GM12864 (cell line): ENCODE measurements around the gene ENPP3.

Source experiments
- DNase-seq: peaks from one replicate; pipeline ENCODE4 v3.0.0-alpha.2; 2011; ENCODE audit warnings: low read depth
- H3K4me3 ChIP-seq: 2 replicates; pipeline ENCODE4 v1.5.1; 2011; ENCODE audit warnings: mild to moderate bottlenecking, low read depth, low read length, control low read depth
- TF ChIP-seq, protein P1 (sequence below): IDR thresholded peaks from 2 replicates; pipeline ENCODE4 v1.5.1; 2011; ENCODE audit warnings: low read depth, mild to moderate bottlenecking, moderate library complexity, low read length, control low read depth, inconsistent platforms; ENCODE audit errors: missing control alignments

The ENPP3 gene

DNA sequence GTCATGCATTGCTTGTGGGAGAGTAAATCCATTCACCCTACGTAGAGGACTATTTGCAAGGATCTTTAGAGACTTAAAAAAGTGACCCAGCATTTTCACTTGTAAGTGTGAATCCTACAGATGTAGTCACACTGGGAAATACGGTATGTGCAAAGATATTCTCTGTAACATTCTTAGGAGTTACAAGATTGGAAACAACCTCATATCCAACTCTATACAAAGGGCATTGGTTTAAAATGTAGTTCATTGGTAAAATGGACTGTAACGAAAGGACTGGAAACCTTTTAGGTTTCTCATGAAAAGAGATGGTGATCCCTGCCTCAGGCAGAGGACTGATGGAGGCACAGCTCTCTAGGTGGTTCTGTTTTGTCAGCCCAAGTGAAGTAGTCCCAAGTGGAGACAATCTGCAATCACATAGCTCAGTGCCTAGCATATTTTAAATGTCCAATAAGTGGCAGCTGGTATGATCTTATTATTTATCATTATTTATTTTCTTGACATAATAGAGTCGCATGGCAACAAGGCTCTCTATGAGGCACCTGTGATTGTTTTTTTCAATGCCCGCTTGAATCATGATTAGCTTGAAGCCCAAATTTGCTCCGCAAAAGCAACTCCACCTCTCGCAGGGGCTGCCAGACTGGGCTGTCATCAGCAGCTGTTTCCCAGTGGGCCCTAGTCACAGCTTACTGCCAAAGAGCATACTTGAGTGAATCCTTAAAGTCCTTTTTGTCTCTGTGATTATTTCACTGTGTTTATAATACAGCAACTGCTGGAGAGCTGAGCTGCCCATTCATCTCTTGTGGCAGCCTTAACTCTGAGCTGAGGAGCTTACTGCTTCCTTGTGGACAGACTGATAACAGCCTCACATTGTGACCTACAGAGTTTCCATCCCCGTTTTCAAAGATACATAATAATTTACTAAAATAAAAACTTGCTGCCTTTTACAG, 150.9 kb downstream of the ENPP3 start:
- no peak overlapping the region for H3K4me3 ChIP-seq
- DNase-seq = no peak
- TF ChIP-seq, protein P1, sequence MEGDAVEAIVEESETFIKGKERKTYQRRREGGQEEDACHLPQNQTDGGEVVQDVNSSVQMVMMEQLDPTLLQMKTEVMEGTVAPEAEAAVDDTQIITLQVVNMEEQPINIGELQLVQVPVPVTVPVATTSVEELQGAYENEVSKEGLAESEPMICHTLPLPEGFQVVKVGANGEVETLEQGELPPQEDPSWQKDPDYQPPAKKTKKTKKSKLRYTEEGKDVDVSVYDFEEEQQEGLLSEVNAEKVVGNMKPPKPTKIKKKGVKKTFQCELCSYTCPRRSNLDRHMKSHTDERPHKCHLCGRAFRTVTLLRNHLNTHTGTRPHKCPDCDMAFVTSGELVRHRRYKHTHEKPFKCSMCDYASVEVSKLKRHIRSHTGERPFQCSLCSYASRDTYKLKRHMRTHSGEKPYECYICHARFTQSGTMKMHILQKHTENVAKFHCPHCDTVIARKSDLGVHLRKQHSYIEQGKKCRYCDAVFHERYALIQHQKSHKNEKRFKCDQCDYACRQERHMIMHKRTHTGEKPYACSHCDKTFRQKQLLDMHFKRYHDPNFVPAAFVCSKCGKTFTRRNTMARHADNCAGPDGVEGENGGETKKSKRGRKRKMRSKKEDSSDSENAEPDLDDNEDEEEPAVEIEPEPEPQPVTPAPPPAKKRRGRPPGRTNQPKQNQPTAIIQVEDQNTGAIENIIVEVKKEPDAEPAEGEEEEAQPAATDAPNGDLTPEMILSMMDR = no peak

DNA sequence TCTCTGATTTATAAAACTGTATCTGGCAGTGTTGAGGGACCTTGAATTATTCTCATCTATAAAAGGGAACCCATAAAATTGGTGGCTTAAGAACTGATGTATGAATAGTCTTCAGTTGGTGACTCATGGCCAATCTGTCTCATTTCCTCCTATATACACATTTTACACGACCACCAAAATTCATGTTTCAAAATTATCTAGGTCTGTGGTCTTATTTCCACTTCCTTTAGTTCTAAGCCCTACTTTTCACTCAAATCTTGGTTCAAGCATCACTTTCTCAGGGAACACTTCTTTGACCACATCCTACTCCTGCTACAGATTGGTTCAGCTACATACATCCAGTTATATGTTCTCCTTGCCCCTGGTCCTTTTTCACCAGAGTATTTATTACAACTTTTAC, 152.1 kb downstream of the ENPP3 start:
- no peak overlapping the region for H3K4me3 ChIP-seq
- TF ChIP-seq, protein P1 = no peak
- DNase-seq = no peak

DNA sequence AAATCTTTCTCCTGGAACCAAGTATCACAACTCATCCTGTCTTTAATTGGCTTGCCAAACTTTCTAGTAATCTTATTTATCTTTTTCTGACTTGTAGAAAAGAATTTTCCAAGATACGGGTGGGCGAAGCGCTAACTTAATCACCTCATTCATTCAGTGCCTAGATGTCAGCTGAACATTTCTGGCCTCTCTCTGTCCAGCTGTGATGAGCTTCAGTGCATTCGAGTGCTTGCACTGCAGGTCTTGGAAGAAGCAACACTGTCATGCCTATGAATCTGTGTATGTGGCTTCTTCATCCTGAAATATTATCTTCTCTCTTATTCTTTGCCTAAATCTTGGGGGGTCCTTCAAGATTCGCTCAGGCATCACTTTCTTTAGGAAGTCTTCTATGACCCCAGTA, 154.4 kb downstream of the ENPP3 start:
- TF ChIP-seq, protein P1 = no peak

DNA sequence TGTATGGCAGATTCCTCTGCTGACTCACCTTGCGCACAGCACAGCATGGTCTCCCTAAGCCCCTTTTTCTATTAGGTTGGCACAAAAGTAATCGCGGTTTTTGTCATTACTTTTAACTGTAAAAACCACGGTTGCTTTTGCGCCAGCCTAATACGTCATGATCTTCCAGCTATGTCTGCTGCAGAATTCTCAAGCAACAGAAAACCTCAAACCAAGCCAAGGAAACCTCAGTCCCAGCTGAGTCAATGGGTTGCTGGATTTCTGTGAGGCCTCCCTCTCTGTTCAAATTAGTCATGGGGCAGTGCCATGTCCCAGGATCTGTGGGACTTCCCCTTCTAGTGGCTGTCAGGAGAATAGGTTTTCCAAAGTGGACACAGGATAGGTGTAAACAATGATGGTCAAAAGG, 155.0 kb downstream of the ENPP3 start:
- no peak overlapping the region for H3K4me3 ChIP-seq
- no peak for DNase-seq
- TF ChIP-seq, protein P1 = no peak

More for the DNA sequence above, 154.4 kb downstream of the ENPP3 start:
- H3K4me3 ChIP-seq = no peak overlapping the region
- DNase-seq = no peak

DNA sequence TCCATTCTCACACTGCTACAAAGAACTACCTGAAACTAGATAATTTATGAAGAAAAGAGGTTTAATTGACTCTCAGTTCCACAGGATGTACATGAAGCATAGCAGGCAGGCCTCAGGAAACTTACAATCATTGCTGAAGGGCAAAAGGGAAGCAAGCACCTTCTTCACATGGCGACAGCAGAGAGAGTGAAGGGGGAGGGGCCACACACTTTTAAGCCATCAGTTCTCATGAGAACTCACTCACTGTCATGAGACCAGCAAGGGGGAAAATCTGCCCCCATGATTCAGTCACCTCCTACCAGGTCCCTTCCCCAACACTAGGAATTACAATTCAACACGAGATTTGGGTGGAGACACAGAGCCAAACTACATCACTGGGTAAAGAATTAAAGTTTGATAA, 158.3 kb downstream of the ENPP3 start:
- TF ChIP-seq, protein P1 = no peak
- no peak overlapping the region for H3K4me3 ChIP-seq

More for the DNA sequence above, 158.3 kb downstream of the ENPP3 start:
- DNase-seq = no peak
